CD4-positive, alpha-beta T cell treated with Interleukin-15 for 1 hour (primary cell): ENCODE results near the gene PRSS27.
A peak's percentile ranks its signal among the peaks of the same experiment; 100 is the strongest.
"Not testable (repeated sequence)": the region's sequence is repeated elsewhere in the genome, so short reads cannot be mapped to it uniquely, and the experiment has no call there.

Experiments
- DNase-seq: peaks from one replicate; pipeline ENCODE4 v3.0.0-alpha.2; 2020

The PRSS27 gene

GRCh38 chr16:2670017-2670416 lies 50.0 kb downstream of the PRSS27 start:
- DNase-seq: peak; percentile 67

GRCh38 chr16:2669587-2669986 lies 50.4 kb downstream of the PRSS27 start:
- DNase-seq: not testable (repeated sequence)

- DNase-seq: not testable (repeated sequence)
Measured at GRCh38 chr16:2666671-2667070, 53.4 kb downstream of the PRSS27 start.

GRCh38 chr16:2664574-2664982 lies 55.4 kb downstream of the PRSS27 start:
- no peak for DNase-seq

DNA sequence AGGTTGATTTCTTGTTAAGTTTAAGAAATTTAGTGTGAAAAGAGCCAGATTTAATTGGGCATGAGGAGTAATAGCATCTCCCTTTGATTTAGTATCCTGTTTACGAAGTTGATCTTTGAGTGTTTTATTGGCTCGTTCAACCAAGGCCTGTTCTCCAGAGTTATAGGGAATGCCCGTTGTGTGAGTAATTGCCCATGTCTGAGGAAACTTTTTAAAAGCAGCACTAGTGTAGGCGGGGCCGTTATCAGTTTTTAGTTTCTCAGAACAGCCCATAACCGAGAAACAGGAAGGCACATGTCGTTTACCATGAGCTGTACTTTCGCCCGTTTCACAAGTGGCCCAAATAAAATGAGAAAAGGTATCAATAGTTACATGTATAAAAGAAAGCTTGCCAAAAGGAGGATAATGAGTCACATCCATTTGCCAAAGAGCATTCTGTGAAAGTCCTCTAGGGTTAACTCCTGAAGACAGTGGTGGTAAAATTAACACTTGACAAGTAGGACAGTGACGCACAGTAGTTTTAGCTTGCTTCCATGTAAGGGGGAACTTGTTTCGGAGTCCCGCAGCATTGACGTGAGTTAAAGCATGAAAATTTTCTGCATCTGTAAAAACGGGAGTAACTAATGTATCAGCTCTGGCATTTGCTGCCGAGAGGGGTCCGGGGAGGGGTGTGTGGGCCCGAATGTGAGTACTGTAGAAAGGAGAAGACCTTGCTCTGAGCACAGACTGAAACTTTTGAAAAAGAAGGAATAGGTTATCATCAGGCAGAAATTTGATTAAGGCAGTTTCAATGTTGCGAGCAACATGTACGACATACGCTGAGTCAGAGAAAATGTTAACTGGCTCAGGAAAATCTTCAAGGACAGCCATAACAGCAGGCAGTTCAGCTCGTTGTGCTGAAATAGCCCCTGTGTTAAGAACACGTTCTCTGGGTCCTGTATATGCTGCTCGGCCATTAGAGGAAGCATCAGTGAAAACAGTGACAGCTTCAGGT lies 56.2 kb downstream of the PRSS27 start:
- peak; percentile 25 for DNase-seq
